CD4-positive, alpha-beta T cell treated with Interleukin-10 for 1 hour (primary cell): ENCODE results near the gene ARHGAP11B.
A peak's percentile ranks its signal among the peaks of the same experiment; 100 is the strongest.
"Not testable (repeated sequence)": the region's sequence is repeated elsewhere in the genome, so short reads cannot be mapped to it uniquely, and the experiment has no call there.

Experiments used
- DNase-seq: peaks from one replicate; pipeline ENCODE4 v3.0.0-alpha.2; 2020

The ARHGAP11B gene

GRCh38 chr15:30625436-30626193 is at the start of gene ARHGAP11B:
Gene ARHGAP11B (plus strand): TSS chr15:30626128.
- DNase-seq: peak; percentile 97

- not testable (repeated sequence) for DNase-seq
Measured at GRCh38 chr15:30579394-30579970, 46.4 kb upstream of the ARHGAP11B start.

- DNase-seq: not testable (repeated sequence)
Measured at GRCh38 chr15:30580716-30581115, 45.2 kb upstream of the ARHGAP11B start.

- peak; percentile 19 for DNase-seq
Measured at GRCh38 chr15:30598953-30599352, 27.0 kb upstream of the ARHGAP11B start.

- DNase-seq: not testable (repeated sequence)
Measured at GRCh38 chr15:30603796-30604195, 22.1 kb upstream of the ARHGAP11B start, which contains the start of gene GOLGA8H. Gene GOLGA8H (plus strand): TSS chr15:30604028. CDS start chr15:30604126, 98 bp downstream.

- DNase-seq: not testable (repeated sequence)
Measured at GRCh38 chr15:30612271-30612670, 13.7 kb upstream of the ARHGAP11B start.

- DNase-seq: not testable (repeated sequence)
Measured at GRCh38 chr15:30621342-30621741, 4.6 kb upstream of the ARHGAP11B start.

- not testable (repeated sequence) for DNase-seq
Measured at GRCh38 chr15:30626194-30626565, 252 bp downstream of the ARHGAP11B start.

- DNase-seq: not testable (repeated sequence)
Measured at GRCh38 chr15:30626632-30627031, 704 bp downstream of the ARHGAP11B start.

- DNase-seq: no peak
Measured at GRCh38 chr15:30650012-30650929, 24.3 kb downstream of the ARHGAP11B start.

GRCh38 chr15:30661154-30661553 is 35.2 kb downstream of the ARHGAP11B start:
- DNase-seq: peak; percentile 41

GRCh38 chr15:30669621-30670020 is 43.7 kb downstream of the ARHGAP11B start:
- not testable (repeated sequence) for DNase-seq

- DNase-seq: no peak
Measured at GRCh38 chr15:30670056-30670455, 44.1 kb downstream of the ARHGAP11B start.

GRCh38 chr15:30671309-30671708 is 45.4 kb downstream of the ARHGAP11B start:
- DNase-seq: no peak

GRCh38 chr15:30675126-30675525 is 49.2 kb downstream of the ARHGAP11B start:
- DNase-seq: no peak

- not testable (repeated sequence) for DNase-seq
Measured at GRCh38 chr15:30675891-30676290, 50.0 kb downstream of the ARHGAP11B start.

- not testable (repeated sequence) for DNase-seq
Measured at GRCh38 chr15:30680997-30681396, 55.1 kb downstream of the ARHGAP11B start.

- not testable (repeated sequence) for DNase-seq
Measured at GRCh38 chr15:30685709-30686285, 59.9 kb downstream of the ARHGAP11B start.

- not testable (repeated sequence) for DNase-seq
Measured at GRCh38 chr15:30686651-30687050, 60.7 kb downstream of the ARHGAP11B start.
